Lower leg skin (tissue), 3 donors: ENCODE data around the gene FCN2.

ENCODE experiments used
- CTCF ChIP-seq, 3 donors: fragments of 450-650 bp; IDR thresholded peaks; one replicate each; pipeline ENCODE4 v1.5.1; 2016; ENCODE audit warnings: antibody characterized with exemption in 3 of 3, mild to moderate bottlenecking in 3 of 3, moderate library complexity in 2 of 3
- POLR2A ChIP-seq, 2 donors: fragments of 450-650 bp; IDR thresholded peaks; one replicate each; pipeline ENCODE4 v1.6.1; 2016 to 2017; ENCODE audit warnings: antibody characterized with exemption in 2 of 2, mild to moderate bottlenecking in 1 of 2, moderate library complexity in 1 of 2

- TF ChIP-seq CTCF (IDR thresholded peaks at IDR 0.05) (no peak), POLR2A (IDR thresholded peaks at IDR 0.05) (no peak)
Observed at GRCh38 chr9:134886413-134886913, 5.9 kb downstream of the FCN2 start.
